SK-N-SH (cell line): ENCODE measurements around the gene LST1.

ENCODE experiments used
- CTCF ChIP-seq: fragments of 200-600 bp; sonication (generic); IDR thresholded peaks from 2 replicates; pipeline ENCODE4 v1.6.1; 2017; ENCODE audit warnings: antibody characterized with exemption, mild to moderate bottlenecking, moderate library complexity
- EP300 ChIP-seq, 2 experiments: IDR thresholded peaks; 2 replicates each; pipeline versions ENCODE4 v1.4.0 to v1.6.1; 2012; ENCODE audit warnings: borderline replicate concordance in 1 of 2, low read depth in 1 of 2, low read length in 1 of 2
- EZH2phosphoT487 ChIP-seq: fragments of 200-600 bp; sonication (generic); IDR thresholded peaks from 2 replicates; pipeline ENCODE4 v1.6.1; 2017; ENCODE audit warnings: low read depth, mixed run types, mild to moderate bottlenecking, antibody characterized with exemption, moderate library complexity, borderline replicate concordance
- IRF3 ChIP-seq: fragments of 150-350 bp; IDR thresholded peaks from 2 replicates; pipeline ENCODE4 v1.6.1; 2016; ENCODE audit warnings: mild to moderate bottlenecking, low read depth, low read length
- JUND ChIP-seq: IDR thresholded peaks from 2 replicates; pipeline ENCODE4 v1.4.0; 2012
- POLR2AphosphoS5 ChIP-seq: IDR thresholded peaks from 2 replicates; pipeline ENCODE4 v1.6.1; 2012; ENCODE audit warnings: low read depth, low read length
- REST ChIP-seq: IDR thresholded peaks from 2 replicates; pipeline ENCODE4 v1.6.1; 2012; ENCODE audit warnings: mild to moderate bottlenecking, low read depth, low read length, moderate library complexity
- SIN3A ChIP-seq: IDR thresholded peaks from 2 replicates; pipeline ENCODE4 v1.6.1; 2012; ENCODE audit warnings: low read depth, mild to moderate bottlenecking, low read length, moderate library complexity, borderline replicate concordance
- SMC3 ChIP-seq: IDR thresholded peaks from 2 replicates; pipeline ENCODE4 v1.6.1; 2012; ENCODE audit warnings: low read depth, low read length, improper control_type of control experiment
- TAF1 ChIP-seq: IDR thresholded peaks from 2 replicates; pipeline ENCODE4 v1.6.1; 2012; ENCODE audit warnings: low read depth, mild to moderate bottlenecking, low read length, moderate library complexity, borderline replicate concordance
- YY1 ChIP-seq: IDR thresholded peaks from 2 replicates; pipeline ENCODE4 v1.4.0; 2012; ENCODE audit warnings: low read depth, mild to moderate bottlenecking

GRCh38 chr6:31632279-31632946 is 46.3 kb downstream of the LST1 start:
- TF ChIP-seq CTCF (no peak), IRF3 (no peak), EP300 (IDR thresholded peaks at IDR 0.05; ENCODE audit: borderline replicate concordance in 1 of 2, low read depth in 1 of 2, low read length in 1 of 2) (no peak), SMC3 (no peak), SIN3A (no peak), JUND (no peak), YY1 (no peak), POLR2AphosphoS5 (0 out of 2 replicates have a peak, but pooled peaks have one; percentile 9), TAF1 (no peak), REST (no peak), EZH2phosphoT487 (no peak)
